OCI-LY3 (cell line): ENCODE measurements around the gene PRIM2.

Source experiments
- H2AFZ ChIP-seq: fragments of 200-600, 300-600 bp; shearing (Covaris generic); 2 replicates; pipeline ENCODE4 v1.6.0; 2014; ENCODE audit warnings: antibody characterized with exemption, low read depth, low read length
- H3K27ac ChIP-seq: fragments of 200-600, 300-600 bp; sonication (generic); 2 replicates; pipeline ENCODE4 v1.5.1; 2014; ENCODE audit warnings: mild to moderate bottlenecking, low read length, moderate library complexity, mixed read lengths
- H3K27me3 ChIP-seq: fragments of 200-600, 300-600 bp; sonication (generic); 2 replicates; pipeline ENCODE4 v1.6.1; 2014; ENCODE audit warnings: low read depth, low read length, mixed read lengths
- H3K36me3 ChIP-seq: fragments of 200-600, 300-600 bp; sonication (generic); replicated peaks from 2 replicates; pipeline ENCODE3; 2014; ENCODE audit warnings: low read depth, low read length, mixed read lengths
- H3K4me1 ChIP-seq: fragments of 300-600, 200-600 bp; sonication (generic); 2 replicates; pipeline ENCODE4 v1.6.1; 2014; ENCODE audit warnings: low read length, mixed read lengths
- H3K4me2 ChIP-seq: fragments of 200-600, 300-600 bp; sonication (generic); 2 replicates; pipeline ENCODE4 v1.6.1; 2014; ENCODE audit warnings: low read length, mixed read lengths
- H3K4me3 ChIP-seq: fragments of 300-600, 200-600 bp; sonication (generic); 2 replicates; pipeline ENCODE4 v1.5.1; 2014; ENCODE audit warnings: antibody characterized with exemption, mild to moderate bottlenecking, low read length, moderate library complexity
- H3K79me2 ChIP-seq: fragments of 300-600, 200-600 bp; shearing (Covaris generic); 2 replicates; pipeline ENCODE4 v1.6.1; 2014; ENCODE audit warnings: mild to moderate bottlenecking, low read length, mixed read lengths
- H3K9ac ChIP-seq: fragments of 300-600, 200-600 bp; shearing (Covaris generic); 2 replicates; pipeline ENCODE4 v1.6.0; 2014; ENCODE audit warnings: mild to moderate bottlenecking, low read length, moderate library complexity
- H3K9me3 ChIP-seq: fragments of 200-600, 300-600 bp; shearing (Covaris generic); 2 replicates; pipeline ENCODE4 v1.6.1; 2014; ENCODE audit warnings: low read length, mixed read lengths; ENCODE audit not compliant: insufficient read depth
- H4K20me1 ChIP-seq: fragments of 200-600, 300-600 bp; sonication (generic); 2 replicates; pipeline ENCODE4 v1.6.1; 2016; ENCODE audit warnings: low read length, mixed read lengths; ENCODE audit not compliant: insufficient read depth
- CTCF ChIP-seq: fragments of 200-600, 300-600 bp; sonication (generic); IDR thresholded peaks from 2 replicates; pipeline ENCODE4 v1.5.1; 2014; ENCODE audit warnings: antibody characterized with exemption, low read length, low read depth
- EZH2phosphoT487 ChIP-seq: fragments of 200-600 bp; shearing (Covaris generic); IDR thresholded peaks from 2 replicates; pipeline ENCODE4 v1.6.1; 2018; ENCODE audit warnings: antibody characterized with exemption, mixed run types, low read depth

Gene PRIM2

GRCh38 chr6:57324538-57324937, 7.1 kb downstream of the PRIM2 start:
- no peaks in the 10 kb centered on the region for H4K20me1 ChIP-seq
- no peaks in the 10 kb centered on the region for H3K27me3 ChIP-seq
- no peak overlapping the region for H2AFZ ChIP-seq
- TF ChIP-seq CTCF: peak; percentile 59
- TF ChIP-seq EZH2phosphoT487: no peak
- no peak overlapping the region for H3K4me3 ChIP-seq
- H3K79me2 ChIP-seq: no peaks in the 10 kb centered on the region
- no peak overlapping the region for H3K9ac ChIP-seq
- H3K27ac ChIP-seq: no peak overlapping the region
- H3K4me2 ChIP-seq: no peak overlapping the region
- no peaks in the 10 kb centered on the region for H3K4me1 ChIP-seq
- H3K9me3 ChIP-seq: 0 out of 2 replicates have a peak, but pooled peaks cover 8% of the 10 kb centered on the region
- peaks cover 71% of the 10 kb centered on the region for H3K36me3 ChIP-seq

- Histone ChIP-seq H3K79me2 (no peaks in the 10 kb centered on the region; the same call in 1 of the 2 replicates), H3K4me2 (no peak overlapping the region), H3K27ac (no peak overlapping the region), H2AFZ (no peak overlapping the region), H3K4me1 (no peaks in the 10 kb centered on the region), H3K4me3 (no peak overlapping the region), H3K9me3 (peaks cover 19% of the 10 kb centered on the region; the same call in 1 of the 2 replicates), H3K27me3 (no peaks in the 10 kb centered on the region), H4K20me1 (no peaks in the 10 kb centered on the region), H3K36me3 (peaks cover 69% of the 10 kb centered on the region), H3K9ac (no peak overlapping the region)
- TF ChIP-seq EZH2phosphoT487: no peak
- TF ChIP-seq CTCF: no peak
These were observed 9.9 kb downstream of the PRIM2 start for GRCh38 chr6:57327311-57327710.

- H3K4me1 ChIP-seq: no peaks in the 10 kb centered on the region
- TF ChIP-seq EZH2phosphoT487 (no peak), CTCF (no peak)
- H3K27ac ChIP-seq: no peak overlapping the region
- no peaks in the 10 kb centered on the region for H3K27me3 ChIP-seq
- H3K4me3 ChIP-seq: no peak overlapping the region
- no peak overlapping the region for H3K9ac ChIP-seq
- H3K36me3 ChIP-seq: peaks cover 69% of the 10 kb centered on the region
- no peak overlapping the region for H3K4me2 ChIP-seq
- no peak overlapping the region for H2AFZ ChIP-seq
- H4K20me1 ChIP-seq: no peaks in the 10 kb centered on the region
- peaks cover 23% of the 10 kb centered on the region; the same call in 1 of the 2 replicates for H3K9me3 ChIP-seq
- H3K79me2 ChIP-seq: peaks cover 5% of the 10 kb centered on the region; the same call in 1 of the 2 replicates
These were observed 10.6 kb downstream of the PRIM2 start for GRCh38 chr6:57328074-57328473.

- Histone ChIP-seq H3K79me2 (peaks cover 8% of the 10 kb centered on the region; the same call in 1 of the 2 replicates), H3K9ac (no peak overlapping the region), H2AFZ (no peak overlapping the region), H3K27ac (no peak overlapping the region), H3K27me3 (no peaks in the 10 kb centered on the region), H4K20me1 (no peaks in the 10 kb centered on the region), H3K4me2 (no peak overlapping the region), H3K9me3 (peaks cover 23% of the 10 kb centered on the region; the same call in 1 of the 2 replicates), H3K4me1 (no peaks in the 10 kb centered on the region), H3K4me3 (no peak overlapping the region), H3K36me3 (peaks cover 79% of the 10 kb centered on the region)
- TF ChIP-seq CTCF (no peak), EZH2phosphoT487 (no peak)
These were observed 12.5 kb downstream of the PRIM2 start for GRCh38 chr6:57329933-57330332.
